Activated effector memory CD4-positive, alpha-beta T cell treated with Interleukin-2 at 50 U/mL for 16 hours (primary cell): ENCODE data around the gene SIRT7.
A peak's percentile ranks its signal among the peaks of the same experiment; 100 is the strongest.

Experiments
- DNase-seq: peaks from one replicate; pipeline ENCODE4 v3.0.0-alpha.2; 2020

Gene SIRT7

DNA sequence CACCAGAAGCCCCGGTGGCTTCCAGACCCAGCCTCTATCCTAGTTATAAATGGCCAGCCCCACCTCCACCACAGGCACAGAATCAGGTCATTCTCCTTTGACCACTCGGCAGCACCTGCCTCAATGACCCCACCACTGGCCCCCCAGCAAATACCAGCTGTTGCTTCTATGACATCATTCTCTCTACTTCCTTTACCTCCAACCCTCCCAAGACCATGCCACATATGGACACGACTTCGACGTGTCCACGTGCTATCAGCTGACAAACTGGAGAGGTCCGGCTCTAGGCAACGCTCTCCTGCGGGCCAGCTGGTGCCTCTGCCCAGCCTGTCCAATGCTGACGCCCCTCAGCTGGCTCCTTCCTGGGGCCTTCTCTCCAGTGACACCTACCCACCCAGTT, 32.5 kb downstream of the SIRT7 start:
- DNase-seq = no peak

DNA sequence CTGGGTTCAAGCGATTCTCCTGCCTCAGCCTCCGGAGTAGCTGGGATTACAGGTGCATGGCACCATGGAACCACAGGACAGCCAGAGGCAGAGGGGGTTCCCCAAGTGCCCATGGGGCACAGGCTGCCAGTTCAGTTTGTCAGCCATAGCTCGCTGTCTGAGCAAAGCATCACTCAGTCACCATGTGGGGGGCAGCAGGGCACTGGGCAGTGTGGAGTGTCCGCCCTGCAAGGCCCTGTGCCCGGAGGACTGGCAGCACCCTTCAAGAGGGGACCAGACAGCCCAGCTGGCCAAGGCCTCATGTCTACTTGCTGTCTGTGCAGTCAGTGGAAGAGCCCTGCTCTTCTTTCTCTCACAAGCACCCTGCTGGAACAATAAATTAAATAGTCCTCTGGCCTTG, 33.0 kb downstream of the SIRT7 start:
- DNase-seq = no peak

DNA sequence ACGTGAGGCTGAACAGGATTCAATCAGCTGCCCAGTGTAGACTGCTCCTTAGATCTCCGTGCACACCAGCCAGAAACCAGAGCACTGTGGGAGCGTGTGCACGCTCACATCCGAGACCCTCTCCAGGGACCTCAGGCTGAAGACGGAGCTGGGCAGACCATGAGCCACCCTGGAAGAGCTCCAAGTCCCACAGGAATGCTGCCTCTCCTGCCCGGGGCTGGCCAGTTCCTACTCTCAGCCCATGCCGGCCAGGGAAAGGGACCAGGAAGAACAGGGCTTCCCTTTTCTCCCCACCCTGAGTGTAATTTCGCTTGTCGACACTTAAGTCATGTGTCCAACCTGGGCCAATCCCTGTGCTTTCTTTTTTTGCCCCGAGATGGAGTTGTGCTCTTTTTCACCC, 33.5 kb downstream of the SIRT7 start:
- DNase-seq = no peak

DNA sequence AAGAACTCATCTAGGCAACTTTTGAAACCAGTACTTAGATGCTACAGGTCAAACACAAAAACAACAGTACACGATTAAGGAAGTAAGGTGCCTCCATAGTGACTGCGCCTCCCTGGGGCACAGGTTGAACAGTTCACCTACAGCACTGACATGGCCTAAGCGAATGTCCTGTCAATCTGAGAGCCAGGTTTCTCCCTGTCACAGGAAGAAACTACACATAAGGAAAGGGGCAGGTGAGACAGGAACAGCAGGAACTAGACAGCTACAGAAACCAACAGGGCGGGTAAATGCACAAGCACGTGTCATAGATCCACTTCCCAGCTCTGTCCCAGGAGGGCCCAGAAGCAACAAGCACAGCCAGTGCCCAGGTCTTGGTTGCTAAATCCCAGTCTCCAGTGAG, 38.9 kb downstream of the SIRT7 start:
- no peak for DNase-seq

DNA sequence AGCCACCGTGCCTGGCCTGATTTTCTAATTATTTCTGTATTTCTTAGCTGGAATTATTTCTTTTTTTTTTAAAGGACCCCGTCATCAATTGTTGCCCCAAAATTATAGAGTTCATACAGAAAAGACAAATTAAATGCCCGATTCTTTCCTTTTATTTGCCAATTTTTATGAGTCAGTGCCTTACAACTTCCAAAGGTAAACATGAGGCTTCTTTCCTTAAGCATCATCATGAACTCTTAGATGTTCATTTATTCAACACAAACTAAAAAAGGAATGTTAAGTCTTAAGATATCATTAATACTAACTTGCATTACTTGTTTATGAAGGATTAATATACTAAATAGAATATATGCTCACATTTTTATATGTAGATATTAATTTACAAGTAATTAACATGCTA, 39.7 kb downstream of the SIRT7 start:
- DNase-seq = no peak

DNA sequence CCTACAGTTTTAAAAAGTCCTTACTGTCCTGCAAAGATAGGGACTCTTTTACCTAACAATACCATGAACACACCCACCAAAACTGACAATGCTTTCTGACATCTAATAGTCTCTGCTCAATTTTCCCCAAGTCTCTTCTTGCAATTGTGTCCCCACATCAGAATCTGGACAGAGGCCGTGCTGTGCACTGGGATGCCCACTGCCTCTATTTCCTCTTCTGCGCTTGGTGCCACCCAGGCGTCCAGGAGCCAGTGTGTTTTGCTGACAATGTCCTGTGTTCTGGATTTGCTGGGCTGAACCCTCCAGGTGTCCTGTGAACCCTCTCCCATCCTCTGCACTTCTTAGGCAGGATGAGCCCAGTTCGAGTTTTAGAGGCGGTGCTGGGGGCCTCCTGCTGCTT, 40.4 kb downstream of the SIRT7 start:
- DNase-seq = no peak

DNA sequence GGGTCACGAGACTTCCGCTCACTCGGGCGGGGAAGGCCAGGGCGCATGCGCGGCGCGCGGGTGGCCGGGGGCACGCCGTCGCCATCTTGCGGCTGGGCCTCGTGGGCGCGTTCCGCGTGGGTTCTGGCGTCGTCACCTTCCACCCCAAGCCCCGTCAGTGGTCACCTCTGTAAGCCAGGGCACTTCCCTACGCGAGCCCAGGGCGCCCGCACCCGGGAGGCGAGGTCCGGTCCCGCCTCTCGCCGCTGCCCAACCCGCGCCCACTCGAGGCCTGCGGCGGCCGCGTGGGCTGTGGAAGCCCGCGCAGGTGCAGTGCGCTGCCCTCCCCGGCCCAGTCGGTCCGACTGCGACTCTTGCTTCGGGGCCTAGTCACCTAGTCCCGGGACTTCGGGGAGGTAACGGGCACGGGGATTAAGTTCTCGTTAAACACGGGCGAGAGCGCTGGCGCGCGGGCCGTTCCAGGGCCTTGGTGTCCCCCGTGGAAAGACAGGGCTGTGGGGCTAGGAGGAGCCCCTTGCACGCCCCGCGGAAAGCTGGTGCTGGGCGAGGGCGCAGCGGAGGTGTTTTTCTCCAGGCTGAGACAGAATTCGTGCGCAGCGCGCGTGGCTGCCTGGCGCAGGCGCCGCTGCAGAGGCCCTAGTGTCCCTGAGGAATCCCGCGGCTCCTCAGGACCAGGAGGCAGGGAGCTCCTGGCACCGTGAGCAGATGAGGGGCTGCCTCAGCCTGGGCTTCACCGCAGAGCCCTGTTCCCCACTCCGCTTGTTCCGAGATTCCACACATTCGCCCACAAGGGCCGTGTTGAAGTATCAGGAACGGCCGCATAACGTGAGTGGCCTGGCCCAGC, 46.4 kb downstream of the SIRT7 start:
- DNase-seq = peak; percentile 91

DNA sequence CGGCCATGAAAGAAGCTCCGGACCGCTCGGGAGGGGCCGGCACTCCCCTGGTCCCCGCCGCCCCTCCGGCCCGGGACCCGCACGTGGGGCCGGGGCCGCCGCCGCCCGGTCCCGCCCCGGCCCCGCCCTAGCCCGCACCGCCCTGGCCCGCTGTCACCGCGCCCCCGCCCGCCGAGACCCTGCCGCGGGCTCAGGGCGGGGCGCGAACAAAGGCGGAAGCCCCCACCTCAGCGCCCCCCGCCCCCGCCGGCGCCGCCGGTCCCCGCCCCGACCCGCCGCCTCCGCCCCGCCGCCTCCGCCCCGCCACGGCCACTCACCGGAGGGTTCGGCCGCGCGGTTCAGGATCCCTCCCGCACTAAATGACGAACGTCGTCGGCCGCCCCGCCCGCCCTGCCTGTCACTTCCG, 47.0 kb downstream of the SIRT7 start, which contains the start of gene ARHGDIA:
ARHGDIA (minus strand) TSS at position 357 of the 406 bp plus-strand sequence. CDS start 1,407 bp downstream, outside the sequence.
- DNase-seq = no peak

DNA sequence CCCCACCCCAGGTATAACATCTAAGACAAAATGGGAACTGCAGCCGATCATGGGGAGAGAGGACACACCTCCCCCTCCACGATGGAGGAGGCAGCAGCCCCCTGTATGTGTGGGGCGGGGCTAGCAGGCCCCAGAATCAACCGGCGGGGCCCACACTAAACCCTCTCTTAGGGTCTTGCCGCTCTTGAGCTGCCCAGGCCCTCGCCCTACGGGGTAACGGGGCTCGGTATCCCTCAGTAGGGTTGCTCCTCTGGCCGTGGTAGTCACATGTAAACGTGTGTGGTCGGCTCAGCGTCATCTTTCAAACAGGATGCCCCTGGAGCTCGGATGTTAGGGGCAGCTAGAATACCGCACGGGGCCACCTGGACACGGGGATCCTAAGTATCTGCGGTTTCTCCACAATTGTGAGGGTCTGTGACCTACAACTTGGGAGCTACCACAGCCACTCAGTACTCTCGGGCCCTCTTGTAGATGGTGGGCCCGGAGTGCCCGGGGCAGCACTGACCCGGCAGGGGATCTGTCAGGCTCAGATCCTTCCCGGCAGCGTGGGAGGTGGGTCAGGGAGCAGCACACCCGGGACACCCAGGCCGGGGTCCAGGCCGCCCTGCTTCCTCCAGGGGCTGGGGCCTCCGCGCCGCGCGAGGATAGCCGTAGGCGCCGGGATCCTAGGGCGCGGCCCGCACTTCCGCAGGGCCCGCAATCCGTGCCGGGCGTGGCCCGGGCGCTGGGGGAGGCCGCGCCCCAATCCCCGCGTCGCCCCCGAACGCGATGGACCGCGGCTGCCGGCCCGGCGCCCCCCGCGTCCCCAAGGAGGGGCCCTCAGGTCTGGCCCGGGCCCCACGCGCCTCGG, 47.6 kb downstream of the SIRT7 start:
- no peak for DNase-seq

DNA sequence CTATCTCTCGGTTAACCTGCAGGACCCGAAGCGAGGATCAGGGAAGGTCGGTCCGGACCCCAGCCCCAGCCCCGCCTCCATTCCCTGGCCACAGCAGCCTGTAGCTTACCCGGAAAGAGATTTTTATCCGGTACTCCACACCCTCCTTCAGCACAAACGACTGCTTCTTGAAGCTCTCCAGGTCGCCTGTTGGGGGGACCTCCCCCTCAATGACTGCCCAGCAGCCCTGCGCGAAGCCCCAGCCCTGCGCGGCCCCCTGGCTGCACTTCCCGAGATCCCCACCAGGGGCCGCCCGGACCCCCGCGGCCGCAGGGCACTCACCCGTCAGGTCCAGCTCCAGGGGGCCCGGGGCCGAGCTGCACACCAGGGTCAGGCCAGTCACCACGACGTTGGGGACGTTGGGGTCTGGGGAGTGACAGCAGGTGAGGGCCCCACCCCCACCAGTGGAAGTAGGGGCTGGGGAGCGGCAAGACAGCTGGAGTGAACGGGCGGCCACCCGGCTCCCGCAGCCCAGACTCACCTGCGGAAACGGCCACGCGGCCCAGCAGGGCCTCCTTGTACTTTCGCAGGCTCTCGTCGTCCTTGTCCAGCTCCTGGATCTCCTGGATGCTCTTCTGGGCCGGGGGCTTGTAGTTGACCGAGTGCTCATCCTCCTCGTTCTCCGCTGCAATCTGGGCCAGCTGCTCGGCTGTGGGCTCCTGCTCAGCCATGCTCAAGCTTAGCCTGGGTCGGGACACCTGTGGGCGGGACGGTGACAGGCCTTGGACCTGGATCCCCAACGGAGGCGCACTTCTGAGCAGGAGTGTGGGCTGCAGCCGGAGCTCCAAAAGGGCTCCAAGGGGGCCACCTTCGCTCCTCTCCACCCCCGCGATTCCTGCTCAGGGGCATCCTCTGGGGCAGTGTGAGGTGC, 48.5 kb downstream of the SIRT7 start:
- no peak for DNase-seq

DNA sequence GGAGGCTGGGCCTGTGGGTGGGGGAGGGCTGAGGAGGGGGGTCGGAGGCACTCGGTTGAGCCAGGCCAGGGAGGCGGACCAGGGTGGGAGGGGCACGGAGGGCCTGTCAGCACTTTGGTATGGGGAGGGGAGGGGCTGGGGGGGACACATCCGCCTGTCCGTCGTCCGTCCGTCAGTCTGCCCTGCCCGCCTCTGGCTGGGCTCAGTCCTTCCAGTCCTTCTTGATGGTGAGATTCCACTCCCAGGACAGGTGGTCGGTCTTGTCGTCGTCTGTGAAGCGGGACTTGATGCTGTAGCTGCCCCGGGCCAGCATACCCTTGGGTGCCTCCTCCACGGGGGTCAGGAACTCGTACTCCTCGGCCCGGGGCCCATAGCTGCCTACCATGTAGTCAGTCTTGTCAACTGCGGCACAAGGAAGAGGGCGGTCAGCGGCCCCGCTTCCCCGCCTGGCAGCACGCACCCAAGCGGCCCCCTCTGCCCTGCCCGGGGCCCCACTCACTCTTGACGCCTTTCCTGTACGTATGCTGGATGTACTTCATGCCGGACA, 49.2 kb downstream of the SIRT7 start:
- no peak for DNase-seq

DNA sequence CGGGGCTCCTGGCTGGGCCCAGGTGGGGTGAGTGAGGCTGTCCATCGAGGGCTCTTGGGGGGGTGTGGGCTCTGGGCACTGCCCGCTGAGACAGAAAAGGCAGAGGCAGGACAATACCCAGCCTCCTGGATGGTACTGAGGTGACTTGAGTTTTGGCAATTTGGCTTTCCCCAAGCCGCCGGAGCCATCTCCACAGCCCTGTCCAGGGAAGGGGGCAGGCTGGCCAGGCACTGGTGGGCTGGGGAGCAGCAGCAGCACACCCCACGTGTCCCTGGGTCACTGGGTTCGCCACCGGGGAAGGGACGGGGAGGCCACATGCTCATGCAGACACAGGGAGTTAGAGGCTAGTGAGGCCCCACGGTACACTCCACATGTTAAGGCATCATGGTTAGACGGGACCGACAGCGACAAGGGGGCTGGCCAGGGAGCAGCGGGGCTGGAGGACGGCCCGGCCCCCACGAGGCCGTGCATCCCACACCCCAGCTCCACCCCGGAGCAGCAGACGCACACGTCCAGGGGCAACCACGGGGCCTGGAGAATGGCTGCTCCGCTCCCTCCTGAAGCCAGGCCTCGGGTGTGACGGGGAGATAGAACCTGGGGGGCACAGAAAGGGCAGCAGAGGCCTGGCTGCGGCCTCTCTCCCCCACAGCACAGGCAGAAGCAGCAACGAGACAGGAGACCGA, 49.8 kb downstream of the SIRT7 start:
- no peak for DNase-seq

DNA sequence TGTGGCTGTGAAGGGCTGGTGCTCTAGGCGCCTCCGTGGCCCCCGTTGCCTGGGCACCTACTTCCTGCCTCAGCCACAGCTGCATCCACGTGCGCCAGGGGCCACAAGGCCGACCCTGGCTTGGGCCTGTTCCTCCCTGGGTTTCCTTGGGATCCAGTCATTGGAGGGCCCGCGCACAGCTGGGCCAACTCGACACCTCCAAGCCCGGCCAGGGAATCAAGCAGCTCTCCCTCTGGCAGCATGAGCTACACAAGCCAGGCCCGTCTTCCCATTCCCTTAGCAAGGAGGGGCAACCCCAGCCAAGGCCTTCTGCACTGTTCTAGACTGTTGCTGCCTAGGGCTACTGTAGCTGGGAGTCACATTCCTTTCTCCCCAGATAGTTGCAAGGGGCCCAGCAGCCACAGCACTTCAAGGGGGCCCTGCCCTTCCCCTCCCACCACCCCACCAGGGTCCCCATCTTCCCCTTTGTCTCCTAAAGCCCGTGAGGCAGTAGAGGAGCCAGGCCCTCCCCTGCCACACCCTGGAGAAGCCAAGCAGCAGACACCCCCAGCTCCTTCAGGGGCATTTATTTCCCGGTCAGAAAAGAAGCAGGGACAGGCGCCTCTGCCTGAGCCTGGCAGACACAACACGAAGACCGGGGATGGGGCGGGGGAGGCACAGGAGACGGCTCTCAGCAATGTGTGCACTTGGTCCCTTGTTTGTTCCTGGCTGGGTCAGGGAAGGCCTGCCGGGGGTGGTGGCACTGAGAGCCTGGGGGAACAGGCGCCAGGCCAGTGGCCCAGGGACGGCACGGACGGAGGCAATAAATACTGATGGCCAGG, 50.6 kb downstream of the SIRT7 start:
- no peak for DNase-seq

DNA sequence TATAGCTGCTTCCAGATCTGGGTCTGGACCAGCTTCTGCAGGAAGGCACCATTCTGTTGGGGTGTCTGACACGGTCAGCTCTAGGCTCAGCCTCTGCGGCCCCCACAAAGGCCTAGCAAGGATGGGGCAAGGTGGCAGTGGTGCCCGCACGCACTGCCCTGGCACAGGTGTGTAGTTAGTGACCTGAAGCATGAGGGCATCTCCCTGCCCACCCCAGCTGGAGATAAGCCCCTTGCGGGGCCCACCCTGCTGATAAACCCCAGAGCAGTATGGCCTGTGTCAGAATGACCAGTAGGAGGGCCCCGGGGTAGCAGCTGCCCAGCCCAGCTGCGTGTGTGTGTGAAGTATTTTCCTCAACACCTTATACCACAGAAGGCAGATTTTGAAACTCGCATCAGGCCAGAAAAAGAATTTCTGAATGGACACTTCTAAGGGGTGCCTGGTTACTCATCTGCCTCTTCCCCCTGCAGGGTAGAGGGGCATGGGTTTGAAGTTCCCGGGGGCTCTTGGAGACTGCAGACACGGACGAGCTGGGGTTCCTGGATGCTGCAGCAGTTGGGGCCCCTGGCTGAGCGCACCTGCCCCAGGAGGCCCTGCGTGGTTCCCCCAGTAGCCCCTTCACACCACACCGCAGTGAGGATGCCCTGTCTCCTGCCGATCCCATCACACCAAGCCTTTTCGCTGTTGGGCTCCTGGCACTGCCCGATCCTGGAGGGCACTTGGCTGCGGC, 51.4 kb downstream of the SIRT7 start:
- no peak for DNase-seq

DNA sequence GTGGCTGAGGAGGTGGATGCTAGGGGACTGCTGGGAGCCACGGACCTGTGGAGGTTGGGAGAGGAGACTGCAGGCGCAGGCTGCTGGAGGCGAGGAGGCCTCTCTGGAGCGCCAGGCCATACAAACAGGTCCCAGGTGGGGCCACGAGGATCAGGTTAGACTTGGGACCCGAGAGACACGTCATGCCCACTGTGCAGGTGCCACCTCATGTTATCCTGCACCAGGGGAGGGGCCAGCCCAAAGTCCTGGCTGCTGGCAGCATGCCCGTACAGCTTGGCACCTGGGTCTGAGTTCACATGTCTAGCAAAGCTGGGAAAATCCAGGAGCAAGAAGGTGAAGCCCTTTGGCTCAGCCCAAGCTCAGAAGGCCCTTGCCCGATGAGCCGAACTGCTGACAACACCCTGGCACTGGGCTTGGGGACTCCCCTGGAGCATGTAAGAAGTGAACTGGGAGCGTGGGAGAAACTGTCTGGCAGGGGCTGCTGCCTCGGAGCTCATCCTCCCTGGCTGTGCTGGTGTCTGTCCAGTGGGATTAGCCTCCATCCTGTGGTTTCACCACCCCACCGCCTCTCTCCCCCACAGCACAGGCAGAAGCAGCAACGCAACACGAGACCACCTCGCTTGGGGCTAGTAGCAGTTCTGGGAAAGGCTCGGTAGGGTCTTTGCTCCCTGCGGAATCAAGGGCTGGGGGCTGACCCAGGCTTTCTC, 52.1 kb downstream of the SIRT7 start:
- no peak for DNase-seq

DNA sequence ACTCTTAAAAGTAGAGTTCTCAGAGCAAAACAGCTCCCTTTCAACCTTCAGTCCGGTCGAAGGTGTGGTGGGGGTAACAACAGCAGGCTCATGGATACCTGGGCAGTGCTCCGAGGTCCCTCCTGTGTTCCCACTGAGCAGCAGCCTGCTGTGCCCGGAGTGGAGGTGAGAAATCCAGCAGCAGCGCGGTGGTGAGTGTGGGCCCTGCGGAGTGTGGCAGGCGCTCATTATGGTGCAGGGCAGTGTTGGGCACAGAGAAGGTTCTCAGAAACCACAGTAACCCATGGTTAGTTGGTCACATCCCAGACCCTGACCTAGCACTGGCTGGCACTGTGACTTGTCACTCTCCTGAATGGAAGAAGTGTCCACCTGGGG, 52.6 kb downstream of the SIRT7 start:
- DNase-seq = no peak

DNA sequence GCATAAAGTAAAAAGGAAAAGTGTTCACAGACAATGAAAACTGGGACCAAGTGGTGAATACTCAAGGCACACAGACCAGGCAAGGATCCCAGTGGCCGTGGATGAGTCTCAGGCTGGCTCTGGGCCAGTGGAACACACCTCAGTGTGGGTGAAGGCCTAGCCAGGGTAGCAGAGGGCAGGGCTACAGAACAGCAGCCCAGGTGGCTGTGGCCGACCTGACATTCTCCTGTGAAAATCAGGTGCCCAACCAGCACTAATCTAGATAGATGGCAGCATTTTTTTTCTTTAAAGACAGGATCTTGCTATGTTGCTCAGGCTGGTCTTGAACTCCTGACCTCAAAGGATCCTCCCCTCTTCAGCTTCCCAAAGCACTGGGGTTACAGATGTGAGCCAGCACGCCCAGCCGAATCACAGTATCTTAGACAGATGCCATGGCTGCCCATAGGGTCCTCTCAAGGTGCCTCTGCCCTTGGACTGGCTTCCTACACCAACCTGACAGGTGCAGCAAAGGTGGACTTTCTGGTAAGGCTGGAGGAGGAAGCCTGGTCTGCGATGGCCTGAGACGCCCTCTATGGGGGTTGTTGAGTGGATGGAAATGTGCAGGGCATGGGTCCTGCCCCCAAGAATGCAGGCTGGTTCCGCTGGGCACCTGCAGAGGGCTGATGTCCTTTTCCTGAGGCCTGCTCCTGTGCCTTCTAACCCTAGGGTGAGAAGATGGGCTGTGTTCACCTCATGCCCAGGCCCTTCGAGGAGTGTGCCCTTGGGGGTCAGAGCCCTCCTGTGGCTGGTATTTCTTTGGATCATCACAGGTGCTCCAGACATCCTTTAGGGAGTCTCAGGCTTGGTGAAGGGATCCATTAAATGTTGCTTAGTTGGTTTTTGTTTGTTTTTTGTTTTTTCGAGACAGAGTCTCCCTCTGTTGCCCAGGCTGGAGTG, 53.9 kb downstream of the SIRT7 start:
- DNase-seq = no peak

DNA sequence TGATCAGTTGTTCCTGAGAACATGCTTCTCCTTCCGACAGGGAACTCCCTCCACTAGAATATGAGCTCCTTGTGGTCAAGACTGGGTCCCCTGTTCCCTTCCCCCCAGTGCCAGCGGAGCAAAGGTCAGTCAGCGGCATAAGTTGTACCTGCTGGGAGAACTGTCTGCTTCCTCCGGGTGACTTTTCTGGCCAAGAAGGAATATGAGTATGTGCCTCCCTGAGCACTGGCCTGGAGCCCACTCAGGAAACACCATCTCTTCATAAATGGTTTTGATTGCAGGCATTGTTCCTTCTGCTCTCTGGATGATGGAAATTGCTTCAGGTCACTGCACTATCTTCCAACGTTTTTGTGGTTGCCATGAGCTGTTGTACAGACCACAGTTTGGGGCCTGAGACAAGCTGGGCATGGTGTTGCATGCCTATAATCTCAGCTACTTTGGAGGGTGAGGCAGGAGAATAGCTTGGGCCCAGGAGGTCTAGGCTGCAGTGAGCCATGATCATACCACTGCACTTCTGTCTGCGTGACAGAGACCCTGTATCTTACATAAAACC, 54.8 kb downstream of the SIRT7 start:
- DNase-seq = no peak
